ENCODE measurements around the gene FBXO3.

GRCh38 chr11:33719587-33719986, 54.7 kb downstream of the FBXO3 start:
- no peak for TF ChIP-seq TAF1 (IDR thresholded peaks at IDR 0.05; ENCODE audit: borderline replicate concordance, low read depth, low read length)
- TF ChIP-seq POLR2AphosphoS5 (IDR thresholded peaks at IDR 0.05; ENCODE audit: low read depth, low read length), result no peak
- TF ChIP-seq POLR2A (IDR thresholded peaks at IDR 0.05; ENCODE audit: low read depth, low read length), result no peak
